Mesendoderm (in vitro differentiated cells): Measurements from ENCODE around the gene MYOZ2.

Experiments
- DNase-seq: peaks from one replicate; pipeline ENCODE4 v3.0.0; 2013
- H2AK5ac ChIP-seq: 2 replicates; pipeline ENCODE4 v1.6.1; 2013; ENCODE audit warnings: low read length, inconsistent platforms
- H2BK120ac ChIP-seq: 2 replicates; pipeline ENCODE4 v1.6.1; 2013; ENCODE audit warnings: low read depth, mild to moderate bottlenecking, low read length, moderate library complexity, mixed read lengths
- H2BK15ac ChIP-seq: replicated peaks from 2 replicates; pipeline ENCODE4 v1.6.1; 2013; ENCODE audit warnings: low read depth, mild to moderate bottlenecking, moderate library complexity
- H2BK5ac ChIP-seq: 2 replicates; pipeline ENCODE4 v1.6.1; 2013; ENCODE audit warnings: low read length, inconsistent platforms
- H3K18ac ChIP-seq: 2 replicates; pipeline ENCODE4 v1.6.1; 2013; ENCODE audit warnings: mild to moderate bottlenecking, low read length, mixed read lengths
- H3K23ac ChIP-seq: one replicate; pipeline ENCODE4 v1.6.1; 2013; ENCODE audit warnings: low read length
- H3K27ac ChIP-seq: 2 replicates; pipeline ENCODE4 v1.5.1; 2013; ENCODE audit warnings: low read depth, mild to moderate bottlenecking, inconsistent platforms, low read length, moderate library complexity
- H3K27me3 ChIP-seq: 2 replicates; pipeline ENCODE4 v1.6.1; 2013; ENCODE audit warnings: low read length, control low read depth, mild to moderate bottlenecking, inconsistent platforms; ENCODE audit not compliant: insufficient read depth, poor library complexity
- H3K36me3 ChIP-seq: 2 replicates; pipeline ENCODE4 v1.6.1; 2013; ENCODE audit warnings: low read length, inconsistent platforms; ENCODE audit not compliant: control insufficient read depth, insufficient read depth
- H3K4ac ChIP-seq: one replicate; pipeline ENCODE4 v1.6.1; 2013; ENCODE audit warnings: low read depth, mild to moderate bottlenecking, low read length, moderate library complexity
- H3K4me1 ChIP-seq: 2 replicates; pipeline ENCODE4 v1.6.1; 2013; ENCODE audit warnings: low read depth, low read length, inconsistent platforms; ENCODE audit not compliant: control insufficient read depth
- H3K4me2 ChIP-seq: 2 replicates; pipeline ENCODE4 v1.6.1; 2013; ENCODE audit warnings: low read length
- H3K4me3 ChIP-seq: 2 replicates; pipeline ENCODE4 v1.5.1; 2013; ENCODE audit warnings: mild to moderate bottlenecking, low read length
- H3K56ac ChIP-seq: one replicate; pipeline ENCODE4 v1.6.1; 2013; ENCODE audit warnings: low read length
- H3K79me1 ChIP-seq: 2 replicates; pipeline ENCODE4 v1.6.1; 2013; ENCODE audit warnings: low read length, inconsistent platforms
- H3K79me2 ChIP-seq: 2 replicates; pipeline ENCODE4 v1.6.1; 2013; ENCODE audit warnings: mild to moderate bottlenecking, low read length; ENCODE audit not compliant: control insufficient read depth, insufficient read depth
- H3K9ac ChIP-seq: 2 replicates; pipeline ENCODE4 v1.6.1; 2013; ENCODE audit warnings: low read length, inconsistent platforms
- H4K5ac ChIP-seq: one replicate; pipeline ENCODE4 v1.6.1; 2013; ENCODE audit warnings: low read length
- H4K8ac ChIP-seq: one replicate; pipeline ENCODE4 v1.6.1; 2013; ENCODE audit warnings: low read depth, mild to moderate bottlenecking, control low read depth, low read length, moderate library complexity
- WGBS: extraction: QIAGEN DNeasy Blood & Tissue Kit; methylation state at CpG from one replicate; pipeline ENCODE4 v1.1.7; 2013; ENCODE audit warnings: low lambda C conversion rate, missing lambda C conversion rate; ENCODE audit not compliant: insufficient coverage; ENCODE audit errors: extremely low coverage; 5-methylcytosine and 5-hydroxymethylcytosine counted together

Gene MYOZ2

GRCh38 chr4:119233191-119233590 lies 97.6 kb downstream of the MYOZ2 start:
- Histone ChIP-seq H2BK15ac (no peak overlapping the region), H3K23ac (no peak overlapping the region), H3K4me3 (no peak overlapping the region), H3K27ac (no peak overlapping the region), H3K18ac (no peak overlapping the region), H4K5ac (no peak overlapping the region), H2AK5ac (no peak overlapping the region), H3K4me1 (peaks cover 8% of the 10 kb centered on the region), H3K4me2 (no peak overlapping the region), H3K79me2 (peaks cover 10% of the 10 kb centered on the region), H3K36me3 (no peaks in the 10 kb centered on the region), H2BK120ac (no peak overlapping the region), H3K79me1 (peaks cover 11% of the 10 kb centered on the region), H2BK5ac (no peak overlapping the region), H3K56ac (no peak overlapping the region), H3K4ac (no peak overlapping the region), H3K27me3 (no peaks in the 10 kb centered on the region), H3K9ac (no peak overlapping the region), H4K8ac (no peak overlapping the region)
- no peak for DNase-seq

- no peak overlapping the region for H2BK15ac ChIP-seq
- no peak overlapping the region for H4K8ac ChIP-seq
- H4K5ac ChIP-seq, result no peak overlapping the region
- no CpG with 5 or more reads among the region's 3 CpGs for WGBS
- H2AK5ac ChIP-seq, result no peak overlapping the region
- H3K36me3 ChIP-seq, result no peaks in the 10 kb centered on the region
- H3K56ac ChIP-seq, result no peak overlapping the region
- no peak overlapping the region for H3K23ac ChIP-seq
- no peak overlapping the region for H3K18ac ChIP-seq
- H3K9ac ChIP-seq, result no peak overlapping the region
- H3K27ac ChIP-seq, result no peak overlapping the region
- H3K4ac ChIP-seq, result no peak overlapping the region
- no peak overlapping the region for H2BK5ac ChIP-seq
- peaks cover 9% of the 10 kb centered on the region for H3K4me1 ChIP-seq
- H3K4me2 ChIP-seq, result no peak overlapping the region
- peaks cover 10% of the 10 kb centered on the region for H3K79me1 ChIP-seq
- H2BK120ac ChIP-seq, result no peak overlapping the region
- no peaks in the 10 kb centered on the region for H3K27me3 ChIP-seq
- no peak overlapping the region for H3K4me3 ChIP-seq
- H3K79me2 ChIP-seq, result peaks cover 9% of the 10 kb centered on the region
- DNase-seq, result no peak
Measured at GRCh38 chr4:119233750-119234149, 98.1 kb downstream of the MYOZ2 start.

- Histone ChIP-seq H3K36me3 (no peaks in the 10 kb centered on the region), H3K4me2 (no peak overlapping the region), H3K56ac (no peak overlapping the region), H3K4ac (no peak overlapping the region), H3K4me3 (no peak overlapping the region), H3K23ac (no peak overlapping the region), H2BK120ac (no peak overlapping the region), H3K9ac (no peak overlapping the region), H3K79me2 (peaks cover 5% of the 10 kb centered on the region), H3K79me1 (peaks cover 6% of the 10 kb centered on the region), H2BK5ac (no peak overlapping the region), H4K5ac (no peak overlapping the region), H3K18ac (no peak overlapping the region), H3K27ac (no peak overlapping the region), H2BK15ac (no peak overlapping the region), H3K27me3 (no peaks in the 10 kb centered on the region), H2AK5ac (no peak overlapping the region), H4K8ac (no peak overlapping the region), H3K4me1 (peaks cover 9% of the 10 kb centered on the region)
- WGBS, result no CpG with 5 or more reads among the region's 9 CpGs
- DNase-seq, result no peak
Measured at GRCh38 chr4:119237201-119237600, 101.6 kb downstream of the MYOZ2 start.
